ENCODE data around the gene PARL.

DNA sequence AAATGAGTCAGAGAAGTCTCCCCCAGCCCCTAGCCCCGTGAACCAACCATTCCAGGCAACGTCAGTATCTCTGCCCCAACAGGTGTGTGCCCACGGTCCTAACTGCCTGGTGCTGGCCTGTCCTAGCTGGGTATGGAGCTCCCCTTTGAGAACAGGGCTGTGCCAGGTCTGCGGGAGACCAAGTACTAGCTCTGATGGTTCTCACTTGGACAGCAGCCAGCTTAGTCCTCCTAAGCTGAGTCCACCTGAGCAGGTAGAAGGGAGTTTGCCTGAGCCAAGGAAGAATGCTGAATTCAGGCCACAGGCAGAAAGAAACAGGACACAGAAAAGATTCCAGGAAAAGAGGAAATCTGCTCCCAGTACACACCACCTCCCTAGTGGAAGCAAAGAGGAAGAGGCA lies 33.1 kb upstream of the PARL start:
- TF ChIP-seq EZH2 (IDR thresholded peaks at IDR 0.05; ENCODE audit: low read depth, low read length, severe bottlenecking) (no peak), SAP30 (IDR thresholded peaks at IDR 0.05; ENCODE audit: insufficient read depth, insufficient replicate concordance, low read length) (no peak), BACH1 (IDR thresholded peaks at IDR 0.05; ENCODE audit: low read length) (no peak), EGR1 (IDR thresholded peaks at IDR 0.05; ENCODE audit: borderline replicate concordance, low read depth, low read length) (no peak), ZNF274 (IDR thresholded peaks at IDR 0.05; ENCODE audit: borderline replicate concordance, extremely low read depth, low read length) (no peak), RAD21 (IDR thresholded peaks at IDR 0.05 in 1 of 2, conservative IDR thresholded peaks at IDR 0.05 in 1 of 2; ENCODE audit: low read depth in 2 of 2, low read length in 2 of 2) (no peak), POLR2A (IDR thresholded peaks at IDR 0.05; ENCODE audit: control extremely low read depth in 1 of 2, low read depth in 2 of 2, low read length in 2 of 2) (no peak)
- TF ChIP-seq, protein P1, sequence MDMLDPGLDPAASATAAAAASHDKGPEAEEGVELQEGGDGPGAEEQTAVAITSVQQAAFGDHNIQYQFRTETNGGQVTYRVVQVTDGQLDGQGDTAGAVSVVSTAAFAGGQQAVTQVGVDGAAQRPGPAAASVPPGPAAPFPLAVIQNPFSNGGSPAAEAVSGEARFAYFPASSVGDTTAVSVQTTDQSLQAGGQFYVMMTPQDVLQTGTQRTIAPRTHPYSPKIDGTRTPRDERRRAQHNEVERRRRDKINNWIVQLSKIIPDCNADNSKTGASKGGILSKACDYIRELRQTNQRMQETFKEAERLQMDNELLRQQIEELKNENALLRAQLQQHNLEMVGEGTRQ (IDR thresholded peaks at IDR 0.05; ENCODE audit: low read length), result no peak
- TF ChIP-seq, protein P2, sequence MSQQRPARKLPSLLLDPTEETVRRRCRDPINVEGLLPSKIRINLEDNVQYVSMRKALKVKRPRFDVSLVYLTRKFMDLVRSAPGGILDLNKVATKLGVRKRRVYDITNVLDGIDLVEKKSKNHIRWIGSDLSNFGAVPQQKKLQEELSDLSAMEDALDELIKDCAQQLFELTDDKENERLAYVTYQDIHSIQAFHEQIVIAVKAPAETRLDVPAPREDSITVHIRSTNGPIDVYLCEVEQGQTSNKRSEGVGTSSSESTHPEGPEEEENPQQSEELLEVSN (IDR thresholded peaks at IDR 0.05), result no peak
- TF ChIP-seq, protein P3, sequence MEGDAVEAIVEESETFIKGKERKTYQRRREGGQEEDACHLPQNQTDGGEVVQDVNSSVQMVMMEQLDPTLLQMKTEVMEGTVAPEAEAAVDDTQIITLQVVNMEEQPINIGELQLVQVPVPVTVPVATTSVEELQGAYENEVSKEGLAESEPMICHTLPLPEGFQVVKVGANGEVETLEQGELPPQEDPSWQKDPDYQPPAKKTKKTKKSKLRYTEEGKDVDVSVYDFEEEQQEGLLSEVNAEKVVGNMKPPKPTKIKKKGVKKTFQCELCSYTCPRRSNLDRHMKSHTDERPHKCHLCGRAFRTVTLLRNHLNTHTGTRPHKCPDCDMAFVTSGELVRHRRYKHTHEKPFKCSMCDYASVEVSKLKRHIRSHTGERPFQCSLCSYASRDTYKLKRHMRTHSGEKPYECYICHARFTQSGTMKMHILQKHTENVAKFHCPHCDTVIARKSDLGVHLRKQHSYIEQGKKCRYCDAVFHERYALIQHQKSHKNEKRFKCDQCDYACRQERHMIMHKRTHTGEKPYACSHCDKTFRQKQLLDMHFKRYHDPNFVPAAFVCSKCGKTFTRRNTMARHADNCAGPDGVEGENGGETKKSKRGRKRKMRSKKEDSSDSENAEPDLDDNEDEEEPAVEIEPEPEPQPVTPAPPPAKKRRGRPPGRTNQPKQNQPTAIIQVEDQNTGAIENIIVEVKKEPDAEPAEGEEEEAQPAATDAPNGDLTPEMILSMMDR (IDR thresholded peaks at IDR 0.05; ENCODE audit: control extremely low read depth in 1 of 3, insufficient read depth in 1 of 3, low read depth in 1 of 3, low read length in 3 of 3), result no peak

Data from H1 (cell line).